Activated CD8-positive, alpha-beta memory T cell treated with anti-CD3 and anti-CD28 coated beads for 4 hours (primary cell): ENCODE measurements around the gene RNF152.

Experiments
- DNase-seq, 2 donors: peaks; one replicate each; pipeline ENCODE4 v3.0.0-alpha.2; 2020; ENCODE audit warnings: low read depth in 2 of 2

The RNF152 gene, protein sequence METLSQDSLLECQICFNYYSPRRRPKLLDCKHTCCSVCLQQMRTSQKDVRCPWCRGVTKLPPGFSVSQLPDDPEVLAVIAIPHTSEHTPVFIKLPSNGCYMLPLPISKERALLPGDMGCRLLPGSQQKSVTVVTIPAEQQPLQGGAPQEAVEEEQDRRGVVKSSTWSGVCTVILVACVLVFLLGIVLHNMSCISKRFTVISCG

DNA sequence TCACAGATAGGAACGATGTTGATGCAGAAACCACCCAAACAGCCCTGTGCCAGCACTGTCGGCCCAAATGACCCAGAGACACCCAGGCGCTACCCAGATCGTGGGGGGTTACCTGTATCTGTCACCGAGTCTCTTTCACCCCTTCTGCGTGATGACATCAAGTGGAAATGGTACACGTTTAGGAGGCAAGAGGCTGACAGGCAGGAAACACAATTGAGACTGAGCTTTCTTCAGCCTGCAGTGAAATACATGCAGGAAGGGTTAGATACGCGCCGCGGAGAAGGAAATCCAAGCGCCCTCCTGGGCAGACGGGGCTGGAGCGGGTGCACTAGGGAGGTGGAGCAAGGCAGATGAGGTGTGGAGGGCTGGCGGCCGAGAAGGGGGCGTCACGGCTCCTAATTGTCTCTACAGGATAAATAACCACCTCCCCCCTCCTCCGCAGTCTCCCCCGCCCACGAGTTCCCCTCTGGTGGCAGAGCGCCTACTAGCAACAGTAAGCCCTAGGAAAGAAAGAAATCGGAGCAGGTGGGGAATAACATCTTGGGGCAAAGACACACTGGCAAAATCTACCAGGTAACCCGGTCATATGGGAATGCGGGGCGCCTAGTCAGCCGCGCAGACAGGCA, at the start of gene RNF152:
TSS of gene RNF152 (minus strand) at position 325 of the 626 bp plus-strand sequence. CDS start 76,544 bp downstream, outside the sequence.
- DNase-seq: peak; percentile 10 to 18

DNA sequence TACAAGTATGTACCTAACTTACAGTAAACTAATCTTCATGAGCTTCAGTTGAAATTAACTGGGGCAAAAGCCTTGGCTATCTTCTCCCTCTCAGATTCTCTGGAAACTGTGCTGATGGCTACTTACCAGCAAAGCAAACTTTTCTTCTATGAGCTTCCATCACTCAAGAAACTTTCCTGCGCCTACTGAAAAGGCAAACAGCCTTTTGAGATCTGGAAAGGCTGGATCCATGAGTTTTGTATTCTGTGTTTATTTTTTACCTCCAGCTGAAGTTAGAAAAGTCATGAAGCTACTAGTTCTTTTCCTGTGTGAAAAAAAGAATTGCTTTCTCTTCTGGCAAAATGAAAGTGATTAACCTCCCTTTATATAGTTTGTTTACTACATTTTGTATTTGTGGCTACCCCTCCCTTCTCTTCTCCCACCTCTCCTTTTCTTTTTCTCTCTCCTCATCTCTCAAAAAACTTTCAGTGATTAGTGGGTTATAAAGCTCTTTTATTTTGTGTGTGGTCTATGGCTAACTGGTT, 49.2 kb upstream of the RNF152 start:
- DNase-seq: no peak

DNA sequence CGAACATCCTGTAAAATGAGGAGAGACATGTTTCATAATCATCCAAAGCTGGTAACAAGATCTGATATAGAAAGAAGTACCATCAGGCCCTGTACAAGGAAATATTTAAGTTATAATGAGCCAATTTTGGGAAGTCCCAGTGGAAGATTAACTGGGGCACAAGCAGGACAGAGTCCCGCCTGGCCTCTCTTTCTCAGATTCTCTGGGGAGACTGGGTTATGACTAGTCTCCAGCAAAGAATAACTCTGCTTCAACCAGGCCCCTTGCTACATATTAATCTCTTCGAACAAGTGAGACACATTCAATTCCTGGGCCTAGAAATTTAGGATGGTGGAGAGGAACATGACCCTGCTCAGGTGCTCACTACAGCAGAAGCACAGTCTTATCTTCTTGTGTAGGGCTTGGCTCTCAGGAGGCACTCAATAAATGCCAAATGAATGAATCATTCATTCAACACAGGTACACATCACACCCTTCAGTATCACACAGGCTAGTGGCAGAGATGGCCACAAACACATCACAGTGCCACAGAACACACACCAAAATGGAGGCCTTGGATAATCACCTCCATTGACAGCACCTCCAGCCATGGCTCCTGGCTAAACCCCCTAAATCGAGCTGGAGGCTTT, 46.4 kb upstream of the RNF152 start:
- no peak for DNase-seq

DNA sequence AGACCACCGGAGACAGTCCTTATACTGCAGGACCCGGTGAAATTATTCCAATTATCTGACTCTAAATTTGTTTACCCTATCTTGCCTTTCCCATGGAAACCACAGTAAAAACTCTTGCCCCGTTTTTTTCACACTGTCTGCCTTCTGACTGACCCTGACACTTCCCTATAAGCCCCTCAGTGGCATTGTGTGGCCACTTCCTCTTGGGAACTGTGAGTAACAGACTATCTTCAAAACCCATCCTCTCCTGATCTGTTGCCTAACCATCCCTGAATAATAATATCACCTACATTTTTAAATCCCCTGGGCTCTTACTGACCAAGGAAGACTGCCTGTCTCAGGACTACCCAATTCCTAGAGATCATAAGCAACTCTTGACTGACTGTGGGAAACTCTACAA, 42.6 kb upstream of the RNF152 start:
- DNase-seq: no peak

DNA sequence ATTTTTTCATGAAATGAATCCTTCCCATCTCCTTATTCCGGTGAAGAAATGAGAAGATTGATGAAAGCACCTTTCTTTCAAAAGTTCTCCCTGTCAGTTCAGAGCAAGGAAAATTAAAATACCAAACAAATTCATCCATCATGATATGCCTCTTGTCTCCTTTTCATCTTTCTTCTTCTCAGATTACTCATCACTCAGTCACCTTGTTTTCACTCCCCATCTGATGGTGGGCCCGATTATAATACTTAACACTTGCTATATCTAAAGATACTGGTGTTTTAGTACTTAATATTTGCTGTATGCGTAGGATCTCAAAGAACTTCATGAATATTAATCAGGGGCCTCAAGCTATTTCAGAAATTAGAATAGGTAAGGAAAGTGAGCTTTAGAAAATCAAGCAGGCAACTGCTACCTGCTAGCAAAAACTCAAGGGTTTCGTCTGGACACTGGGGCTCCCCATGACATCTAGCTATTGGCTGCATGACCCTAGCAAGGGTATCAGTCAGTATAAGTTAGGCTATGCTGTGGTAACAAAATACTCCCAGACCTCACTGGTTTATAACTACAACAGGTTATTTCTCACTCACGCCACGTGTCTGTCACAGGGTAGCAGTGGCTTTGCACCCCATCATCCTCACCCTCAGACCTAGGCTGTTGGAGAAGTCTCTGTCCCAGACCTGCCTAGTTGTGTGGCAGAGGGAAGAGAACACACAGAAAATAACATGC, 39.0 kb upstream of the RNF152 start:
- no peak for DNase-seq

DNA sequence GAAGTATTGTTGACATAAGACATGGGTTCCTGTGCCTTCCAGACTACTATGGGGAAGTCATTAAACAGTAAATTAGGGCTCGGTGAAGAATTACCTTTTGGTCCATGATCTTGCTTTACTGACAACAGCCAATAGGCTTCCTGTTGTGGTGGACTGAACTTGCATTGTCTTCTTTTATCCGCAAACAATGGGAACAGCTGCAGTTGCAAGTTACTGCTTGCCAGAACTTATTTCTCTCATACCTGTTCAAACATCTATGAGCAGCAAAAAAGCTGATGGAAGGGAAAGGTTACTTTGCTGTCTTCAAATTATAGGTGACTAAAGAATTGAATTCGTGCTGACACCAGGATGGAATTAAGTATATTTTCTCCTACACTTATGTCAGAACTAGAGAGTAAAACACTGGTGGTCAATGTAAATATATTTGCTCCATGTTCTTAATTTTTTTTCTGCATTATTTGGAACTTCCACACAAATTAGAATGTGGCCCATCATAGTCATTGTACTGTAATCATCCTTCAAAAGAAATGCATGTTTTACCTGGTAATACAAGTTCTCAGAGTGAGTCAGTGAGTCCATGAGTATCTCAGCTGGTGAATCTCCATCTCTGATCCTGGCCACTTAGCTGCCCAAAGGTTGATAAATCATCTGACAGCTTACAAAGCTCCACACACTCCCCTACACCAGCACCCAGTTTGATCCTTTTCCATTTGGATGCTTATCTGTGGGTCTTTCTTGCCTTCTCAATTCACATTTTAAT, 37.3 kb upstream of the RNF152 start:
- no peak for DNase-seq

DNA sequence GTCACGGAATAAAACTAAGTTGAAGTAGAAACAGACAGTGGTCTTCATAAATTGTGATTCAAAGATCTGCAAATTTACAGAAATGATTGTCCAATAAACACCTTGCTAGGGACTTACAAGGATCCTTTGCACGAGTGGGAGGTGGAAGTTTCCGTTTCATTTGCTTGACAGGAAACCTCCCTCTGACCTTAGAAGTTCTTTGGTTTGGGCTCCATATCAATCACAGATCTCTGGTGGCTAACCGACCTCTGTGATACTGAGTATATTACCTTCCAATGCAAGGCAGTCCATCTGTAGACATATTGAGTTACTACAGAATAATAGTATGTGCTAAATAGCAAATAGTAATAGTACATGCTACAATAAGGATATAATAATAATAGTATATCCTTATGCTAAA, 33.7 kb upstream of the RNF152 start:
- peak in 1 of 2 donors; percentile 21 for DNase-seq

DNA sequence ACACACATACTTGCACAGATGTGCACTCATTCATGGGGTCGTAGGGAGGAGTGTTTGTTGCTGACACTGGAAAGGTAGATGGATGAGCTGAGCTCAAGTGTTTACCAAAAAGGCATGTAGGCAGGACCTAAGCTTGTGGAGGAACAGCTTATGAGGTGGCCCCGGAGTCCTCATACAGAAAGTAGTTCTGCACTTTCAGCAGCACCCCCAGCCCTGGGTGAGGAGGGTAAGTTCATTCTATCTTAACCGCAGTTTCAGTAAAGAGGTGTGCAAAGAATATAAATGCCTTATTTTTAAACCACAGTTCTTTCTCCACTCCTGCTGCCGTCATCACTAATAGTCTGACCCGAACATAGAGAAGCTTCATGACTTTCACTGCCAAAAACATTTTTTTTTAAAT, 31.7 kb upstream of the RNF152 start:
- DNase-seq: no peak

DNA sequence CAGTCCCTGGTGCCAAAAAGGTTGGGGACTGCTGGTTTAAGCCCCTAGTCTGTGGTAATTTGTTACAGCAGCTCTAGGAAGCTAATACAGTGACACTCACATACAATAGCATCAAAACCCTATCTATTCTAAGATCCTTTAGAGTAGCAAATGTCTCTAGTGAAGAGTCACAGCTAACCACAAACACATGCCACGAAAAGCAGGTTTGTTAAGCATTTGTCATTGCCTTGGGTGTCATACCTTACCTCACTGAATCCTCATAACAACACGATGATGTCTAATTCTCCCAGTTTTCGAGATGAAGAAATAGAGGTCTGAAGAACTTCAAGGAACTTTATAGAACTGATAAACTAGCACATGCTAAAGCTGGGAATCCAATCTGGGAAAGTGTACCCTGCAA, 29.6 kb upstream of the RNF152 start:
- DNase-seq: no peak

DNA sequence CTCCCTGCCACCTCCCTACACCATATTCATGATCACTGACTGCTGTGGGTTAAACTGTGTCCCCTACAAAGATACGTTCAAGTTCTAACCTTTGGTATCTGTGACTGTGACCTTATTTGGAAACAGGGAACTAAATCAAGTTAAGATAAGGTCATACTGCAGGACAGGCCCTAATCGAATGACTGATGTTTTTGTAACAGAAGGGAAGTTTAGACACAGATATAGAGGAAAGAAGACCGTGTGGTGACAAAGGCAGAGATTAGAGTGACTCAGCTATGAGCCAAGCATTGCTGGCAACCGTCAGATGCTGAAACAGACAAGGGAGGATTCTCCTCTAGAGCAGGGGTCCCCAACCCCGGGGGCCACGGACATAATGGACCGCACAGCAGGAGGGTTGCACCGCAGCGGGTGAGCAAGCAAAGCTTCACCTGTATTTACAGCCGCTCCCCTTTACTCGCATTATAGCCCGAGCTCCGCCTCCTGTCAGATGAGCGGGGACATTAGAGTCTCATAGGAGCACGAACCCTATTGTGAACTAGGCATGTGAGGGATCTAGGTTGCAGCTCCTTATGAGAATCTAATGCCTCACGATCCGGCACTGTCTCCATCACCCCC, 28.9 kb upstream of the RNF152 start:
- DNase-seq: no peak

DNA sequence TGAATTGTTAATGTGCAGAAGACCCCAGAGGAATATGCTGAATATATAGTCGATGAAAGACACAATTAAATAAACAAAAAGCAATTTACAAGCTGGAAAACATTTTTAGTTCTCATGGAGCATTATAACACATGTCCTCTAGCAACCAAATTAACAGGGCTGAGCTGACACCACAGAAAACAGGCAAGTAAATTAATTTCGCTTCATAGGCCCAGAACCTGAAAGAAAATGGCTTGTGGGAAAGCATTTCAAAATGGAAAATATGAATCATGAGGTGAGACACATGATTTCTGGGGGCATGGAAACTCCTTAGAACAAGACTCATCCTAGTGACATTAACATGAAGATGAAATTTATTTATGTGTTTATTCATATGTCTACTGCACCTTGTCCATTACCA, 25.0 kb upstream of the RNF152 start:
- no peak for DNase-seq

DNA sequence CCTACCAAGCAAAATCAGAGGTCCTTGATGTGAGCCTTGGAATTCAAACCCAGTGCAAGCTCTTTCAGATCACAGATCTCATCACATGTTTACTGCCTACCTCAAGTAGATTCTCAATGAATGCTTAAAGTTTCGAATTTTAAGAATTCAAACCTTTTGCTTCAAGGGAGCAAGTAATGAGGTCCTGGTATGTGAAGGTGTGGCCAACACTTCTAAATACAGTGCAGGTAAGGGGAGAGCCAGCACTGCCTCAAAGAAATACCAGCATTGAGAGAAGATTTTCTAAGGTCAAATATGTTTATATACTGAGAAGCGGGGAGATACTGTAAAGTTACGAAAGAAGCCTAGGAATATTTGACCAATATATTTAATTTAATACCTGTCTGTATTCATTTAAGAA, 19.7 kb upstream of the RNF152 start:
- no peak for DNase-seq

DNA sequence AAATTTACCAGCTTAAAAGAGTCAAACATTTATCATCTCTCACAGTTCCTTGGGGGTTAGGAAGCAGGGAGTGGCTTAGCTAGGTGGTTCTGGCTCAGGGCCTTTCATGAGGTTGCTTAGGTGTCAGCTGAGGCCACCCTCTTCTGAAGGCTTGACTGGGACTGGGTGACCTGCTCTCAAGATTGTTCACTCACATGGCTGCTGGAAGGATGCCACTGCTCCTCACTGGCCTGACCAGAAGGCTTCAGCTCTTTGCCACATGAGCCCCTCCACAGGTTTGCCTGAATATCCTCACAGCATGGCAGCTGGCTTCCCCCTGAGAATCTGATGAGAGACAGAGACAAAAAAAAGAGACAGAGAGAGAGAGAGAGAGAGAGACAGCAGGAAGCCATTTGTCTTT, 17.3 kb upstream of the RNF152 start:
- DNase-seq: no peak

DNA sequence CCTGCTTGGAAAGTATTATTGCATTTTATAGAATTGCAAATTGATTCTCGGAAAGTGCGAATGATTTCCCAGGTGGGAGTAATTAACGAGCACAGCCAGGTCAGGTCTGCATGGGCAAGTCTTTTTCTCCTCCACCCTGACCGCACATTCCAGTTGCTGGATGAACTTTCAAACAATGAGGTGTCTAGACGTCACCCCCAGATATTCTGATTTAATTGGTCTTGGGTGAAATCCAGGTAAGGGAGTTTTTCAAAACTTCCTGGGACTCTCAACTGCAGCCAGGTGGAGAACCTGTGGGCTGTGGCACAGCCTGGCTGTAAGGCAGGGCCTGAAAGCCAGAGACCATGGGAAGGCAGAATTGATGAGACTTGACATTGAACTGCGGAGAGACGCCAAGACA, 15.9 kb upstream of the RNF152 start:
- no peak for DNase-seq

DNA sequence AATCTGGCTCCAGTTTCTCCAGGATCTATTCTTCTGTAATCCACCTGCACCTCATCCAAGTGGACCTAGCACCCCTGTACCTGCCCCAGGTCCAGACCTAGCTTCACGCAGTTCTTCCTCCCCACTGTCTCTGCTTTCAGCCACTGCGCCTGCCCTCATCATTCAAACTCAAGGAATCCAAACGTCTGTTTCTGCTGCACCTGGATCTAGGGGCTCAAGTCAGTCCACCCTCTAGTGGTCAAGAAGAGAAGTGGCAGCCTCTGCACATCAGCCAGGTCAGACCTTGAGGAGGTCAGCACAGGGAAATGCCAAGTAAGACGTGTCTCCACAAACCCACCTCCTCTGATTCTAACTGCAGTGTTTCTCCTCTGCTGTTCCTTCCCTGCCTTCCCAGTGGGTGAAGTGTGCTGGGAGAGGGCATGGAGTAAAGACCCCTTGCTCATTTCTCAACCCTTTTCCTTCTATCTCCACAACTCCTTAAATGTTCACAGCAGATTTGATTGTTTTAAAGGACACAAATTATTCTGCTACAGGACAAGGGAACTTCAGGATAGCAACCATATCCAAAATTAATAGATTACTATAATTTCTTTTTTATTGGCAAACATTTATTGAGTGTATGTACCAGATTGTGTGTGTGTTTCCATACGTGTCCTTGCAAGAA, 8.6 kb upstream of the RNF152 start:
- DNase-seq: no peak

DNA sequence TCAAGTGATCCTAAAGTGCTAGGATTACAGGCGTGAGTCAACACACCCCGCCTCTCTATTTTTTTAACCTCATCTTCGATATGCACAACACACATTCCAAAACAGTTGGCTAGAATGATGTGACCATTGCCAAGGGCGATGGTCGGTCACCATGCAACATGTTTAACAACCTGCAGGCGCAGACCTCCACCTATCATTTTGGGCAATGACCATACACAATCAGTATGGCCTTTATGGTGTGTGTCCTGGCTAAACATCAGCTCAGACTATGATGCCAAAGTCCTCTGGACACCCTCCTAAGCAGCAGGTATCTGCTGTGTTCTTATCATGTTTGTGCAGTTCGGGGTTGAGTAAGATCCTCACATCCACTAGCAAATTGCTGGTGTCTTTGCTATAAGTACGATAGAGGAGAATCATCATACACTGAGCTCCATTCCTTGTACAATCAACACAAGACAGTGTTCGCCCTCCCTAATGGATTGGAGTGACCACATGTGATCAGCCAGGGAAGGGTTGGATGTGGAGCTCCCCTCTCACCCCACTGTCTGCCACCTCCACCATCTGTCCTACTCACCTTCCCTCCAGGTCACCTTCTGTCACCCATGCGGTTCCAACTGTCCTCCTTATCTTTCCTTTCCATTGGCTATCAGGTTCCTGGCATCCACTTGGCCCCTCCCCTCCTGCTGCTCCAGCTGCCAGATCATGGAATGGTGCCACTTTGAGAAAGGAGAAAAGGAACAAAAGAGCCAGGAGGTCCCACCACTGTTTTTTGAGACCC, 7.9 kb upstream of the RNF152 start:
- DNase-seq: no peak

DNA sequence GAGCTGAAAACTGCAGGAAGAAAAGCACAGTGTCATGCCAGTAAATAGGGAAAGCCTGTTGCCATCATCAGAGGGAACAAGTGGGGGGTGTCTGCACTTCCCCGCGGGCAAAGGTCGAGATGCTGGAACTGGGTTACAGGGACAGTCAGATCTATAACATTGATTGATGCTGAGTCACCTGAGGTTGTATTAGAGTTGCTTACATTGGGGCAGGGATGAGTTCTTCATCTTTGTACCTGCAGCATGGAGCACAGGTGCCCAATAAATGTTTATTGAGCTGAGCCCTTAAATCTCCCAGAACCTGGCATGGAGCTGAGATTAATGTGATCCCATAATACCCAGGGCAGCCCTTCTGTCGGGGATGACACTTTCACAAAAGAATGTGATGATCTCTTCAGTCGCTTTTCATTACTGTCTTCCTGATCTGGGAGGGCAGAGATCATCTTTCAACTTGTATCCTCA, 5.9 kb upstream of the RNF152 start:
- DNase-seq: no peak

DNA sequence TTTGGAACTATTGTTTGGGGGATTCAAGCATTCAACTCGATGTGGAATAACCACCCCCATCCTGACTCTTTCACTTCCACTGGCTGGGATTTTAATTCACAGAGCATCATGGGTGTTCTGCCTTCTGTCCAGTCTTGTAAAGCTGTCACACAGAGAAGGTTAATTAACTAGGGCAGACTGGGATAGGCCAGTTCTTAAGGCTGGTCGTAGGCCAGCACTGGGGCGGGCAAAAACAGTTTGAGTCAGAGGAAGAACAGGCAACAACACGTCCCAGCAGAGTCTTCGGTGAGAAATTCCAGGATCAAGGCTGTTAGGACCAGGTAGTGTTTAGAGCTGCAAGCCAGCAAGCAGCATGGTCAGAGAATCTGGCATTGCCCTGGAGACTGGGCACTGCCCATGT, 4.0 kb upstream of the RNF152 start:
- no peak for DNase-seq

DNA sequence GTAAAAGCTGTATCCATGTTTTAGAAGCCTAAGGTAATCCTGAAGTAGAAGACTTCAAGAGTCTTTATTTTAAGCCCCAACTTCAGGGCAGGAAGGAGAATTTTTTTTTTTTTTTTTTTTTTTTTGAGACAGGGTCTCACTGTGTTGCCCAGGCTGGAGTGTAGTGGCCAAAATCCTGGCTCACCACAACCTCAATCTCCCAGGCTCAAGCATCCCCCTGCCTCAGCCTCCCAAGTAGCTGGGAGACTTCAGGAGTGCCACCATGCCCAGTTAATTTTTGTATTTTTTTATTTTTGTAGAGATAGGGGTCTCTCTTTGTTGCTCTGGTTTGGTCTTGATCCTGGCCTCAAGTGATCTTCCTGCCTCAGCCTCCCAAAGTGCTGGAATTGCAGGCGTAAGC, 3.3 kb upstream of the RNF152 start:
- DNase-seq: no peak
